GM19240 (cell line): ENCODE data around the gene TTC28.
"Not testable (repeated sequence)": the region's sequence is repeated elsewhere in the genome, so short reads cannot be mapped to it uniquely, and the experiment has no call there.

Experiments used
- DNase-seq: peaks from one replicate; pipeline ENCODE4 v3.0.0; 2011; ENCODE audit warnings: low spot score; ENCODE audit not compliant: insufficient read length

TTC28 gene

DNA sequence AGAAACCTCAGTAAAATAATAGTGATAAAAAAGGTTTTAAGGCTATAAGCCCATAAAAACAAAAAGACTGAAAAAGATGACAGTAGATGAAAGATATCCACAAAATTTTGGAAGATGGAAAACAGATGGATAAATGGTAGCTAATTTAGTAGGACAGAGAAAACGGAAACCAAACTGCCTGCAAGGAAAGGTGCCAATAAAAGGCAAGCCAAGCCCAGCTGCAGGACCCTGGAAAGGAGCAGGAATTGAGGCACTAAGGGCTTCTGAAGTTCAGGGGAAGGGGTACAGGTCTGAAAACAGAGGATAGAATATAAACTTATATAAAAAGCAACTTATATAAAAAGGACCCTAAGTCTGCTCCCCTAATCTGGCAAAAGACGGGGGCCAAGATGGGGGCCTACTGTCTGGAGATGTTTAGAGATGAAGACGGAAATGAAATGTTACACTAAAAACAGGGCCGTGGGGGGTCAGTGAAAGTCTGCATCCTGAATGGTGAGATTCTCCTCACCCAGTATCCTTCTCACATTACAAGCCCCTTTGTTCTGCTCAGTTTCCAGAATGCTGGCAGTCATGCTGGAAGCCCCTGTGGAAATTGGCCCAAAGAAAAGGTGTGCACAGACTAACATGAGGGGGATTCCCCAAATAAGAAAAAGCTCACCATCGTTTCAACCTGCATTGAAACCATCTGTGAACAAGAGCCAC lies 491.3 kb downstream of the TTC28 start:
- no peak for DNase-seq

DNA sequence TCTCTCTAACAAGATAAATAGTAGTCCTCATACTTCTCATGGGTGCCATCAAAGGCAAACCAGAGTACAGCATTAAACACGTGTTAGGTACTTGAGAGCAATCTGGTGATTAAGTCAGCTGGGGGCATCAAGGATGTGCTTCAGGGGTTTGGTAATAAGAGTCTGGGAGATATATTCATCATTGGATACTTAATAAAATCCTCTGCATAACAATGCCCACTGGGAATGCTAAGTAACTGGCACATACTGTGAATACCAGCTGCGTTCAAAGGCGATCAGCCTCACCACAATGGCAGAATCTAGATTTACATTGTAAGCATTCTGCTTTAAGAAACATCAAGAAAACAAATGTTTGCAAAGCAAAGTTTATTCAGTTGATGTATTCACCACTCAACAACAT lies 492.0 kb downstream of the TTC28 start:
- no peak for DNase-seq

DNA sequence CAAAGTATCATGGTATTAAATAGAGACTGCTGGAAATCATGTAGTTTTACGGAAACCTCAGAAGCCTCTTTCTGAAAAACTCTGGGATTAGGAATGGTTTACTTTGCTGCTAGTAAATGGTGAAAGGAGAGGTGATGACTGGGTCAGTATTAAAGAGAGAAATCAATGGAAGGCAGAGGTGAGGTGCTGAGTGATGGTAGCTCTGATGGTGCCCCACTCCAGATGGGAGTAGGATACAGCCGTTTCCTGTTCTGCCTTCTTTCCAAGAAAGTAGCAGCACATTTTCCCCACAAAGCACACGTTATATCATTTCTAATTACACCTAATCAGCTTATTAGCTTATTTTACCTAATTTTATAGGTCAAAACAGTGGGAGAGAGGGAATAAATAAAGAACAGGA lies 493.0 kb downstream of the TTC28 start:
- no peak for DNase-seq

DNA sequence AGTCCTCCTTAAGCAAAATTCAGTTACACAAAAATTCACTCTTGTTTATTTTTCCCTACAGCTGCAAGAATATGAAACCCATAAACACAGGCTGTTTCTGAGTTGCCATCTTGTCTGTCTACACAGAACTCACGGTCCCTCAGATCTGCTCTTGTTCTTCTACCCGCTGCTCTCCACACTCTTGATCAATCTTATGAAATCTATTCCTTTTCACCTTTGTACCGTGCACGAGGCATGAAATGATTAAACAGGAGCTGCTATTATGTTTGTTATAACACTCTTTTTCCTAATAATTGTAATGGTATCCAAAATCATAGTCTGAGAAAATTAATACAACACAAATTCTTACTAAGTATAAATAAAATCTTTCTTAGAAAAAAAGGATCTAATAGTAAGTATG lies 494.5 kb downstream of the TTC28 start:
- DNase-seq, result no peak

DNA sequence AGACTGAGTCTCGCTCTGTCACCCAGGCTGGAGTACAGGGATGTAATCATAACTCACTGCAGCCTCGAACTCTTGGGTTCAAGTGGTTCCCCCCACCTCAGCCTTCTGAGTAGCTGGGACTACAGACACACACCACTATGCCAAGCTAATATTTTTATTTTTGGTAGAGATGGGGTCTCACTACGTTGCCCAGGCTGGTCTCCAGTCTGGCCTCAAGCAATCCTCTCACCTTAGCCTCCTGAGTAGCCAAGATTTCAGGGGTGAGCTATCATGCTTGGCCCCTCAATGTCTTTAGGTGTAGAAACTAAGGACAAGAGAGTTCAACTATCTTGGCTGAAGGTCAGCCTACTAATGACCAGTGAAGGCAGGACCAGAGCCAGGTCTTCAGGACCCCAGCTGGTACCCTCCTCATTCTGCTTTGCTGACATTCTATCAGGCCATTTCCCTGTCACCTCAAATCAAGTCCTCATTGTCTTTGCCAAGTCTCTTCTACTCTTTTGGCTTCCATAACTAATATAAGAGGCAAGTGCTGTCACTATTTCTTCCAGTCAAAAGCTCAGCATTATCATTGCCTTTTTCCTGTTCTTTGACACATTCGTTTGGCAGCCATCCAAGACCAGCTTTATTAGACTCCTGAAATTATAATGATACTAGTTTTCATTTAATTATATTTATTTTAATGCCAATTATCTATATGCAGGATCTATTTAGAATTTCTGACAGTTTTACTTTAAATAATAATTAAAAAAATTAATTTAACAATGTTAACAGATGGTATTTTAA lies 496.4 kb downstream of the TTC28 start:
- DNase-seq, result no peak

DNA sequence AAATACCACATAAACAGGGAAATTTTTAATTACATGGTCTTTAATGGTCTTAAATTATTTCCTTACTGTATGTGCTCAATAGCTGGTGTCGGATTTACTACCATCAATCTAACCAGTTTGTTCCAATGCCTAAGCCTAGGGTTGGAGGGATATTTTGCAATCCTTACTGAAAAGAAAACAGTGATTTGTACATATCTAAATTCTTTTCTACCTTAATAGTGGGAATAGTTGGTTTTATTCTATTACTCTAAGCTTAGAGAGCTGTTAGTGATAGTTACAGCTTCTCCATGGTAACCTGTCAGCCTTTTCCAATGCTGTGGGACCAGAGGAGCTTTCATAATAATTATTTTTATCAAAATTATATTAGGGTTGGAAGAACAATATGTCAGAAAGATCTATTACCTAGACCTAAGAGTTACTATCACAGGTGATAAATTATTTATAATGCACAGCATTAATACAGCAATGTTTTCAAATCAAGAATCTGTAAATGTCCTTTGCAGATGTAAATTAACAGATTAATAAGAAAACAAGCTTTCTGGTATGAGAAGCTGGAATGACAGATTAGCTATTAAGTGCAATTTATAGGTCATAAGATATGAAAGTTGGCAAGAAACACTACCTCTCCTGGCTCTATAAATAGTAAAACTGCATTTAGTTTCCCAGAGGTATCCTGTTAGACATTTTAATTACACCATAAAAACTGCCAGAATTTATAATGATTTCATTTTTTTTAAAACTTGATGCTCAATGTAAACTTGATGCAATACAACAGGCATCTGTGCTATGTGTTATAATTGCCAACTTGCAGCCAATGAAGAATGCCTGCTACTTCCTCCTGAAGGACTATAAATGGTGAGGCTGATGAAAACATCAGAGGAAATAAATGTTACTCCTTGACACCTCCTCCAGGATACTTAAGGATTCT lies 498.6 kb downstream of the TTC28 start:
- no peak for DNase-seq

DNA sequence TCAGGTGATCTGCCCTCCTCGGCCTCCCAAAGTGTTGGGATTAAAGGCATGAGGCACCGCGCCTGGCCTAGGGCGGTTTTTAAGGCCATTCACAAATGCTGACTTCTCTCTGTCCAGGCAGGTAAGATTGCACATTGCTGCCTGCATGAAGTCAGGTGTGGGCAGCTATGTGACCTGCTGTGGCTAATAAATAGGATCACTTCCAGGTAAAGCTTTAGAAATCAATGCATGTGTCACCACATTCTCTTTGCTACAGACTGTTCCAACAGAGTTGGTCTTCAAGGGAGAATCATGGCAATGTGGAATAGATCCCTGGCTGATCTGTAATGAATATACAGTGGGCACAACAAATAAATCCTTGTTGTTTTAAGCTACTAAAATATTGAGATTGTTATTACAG lies 500.2 kb downstream of the TTC28 start:
- no peak for DNase-seq

DNA sequence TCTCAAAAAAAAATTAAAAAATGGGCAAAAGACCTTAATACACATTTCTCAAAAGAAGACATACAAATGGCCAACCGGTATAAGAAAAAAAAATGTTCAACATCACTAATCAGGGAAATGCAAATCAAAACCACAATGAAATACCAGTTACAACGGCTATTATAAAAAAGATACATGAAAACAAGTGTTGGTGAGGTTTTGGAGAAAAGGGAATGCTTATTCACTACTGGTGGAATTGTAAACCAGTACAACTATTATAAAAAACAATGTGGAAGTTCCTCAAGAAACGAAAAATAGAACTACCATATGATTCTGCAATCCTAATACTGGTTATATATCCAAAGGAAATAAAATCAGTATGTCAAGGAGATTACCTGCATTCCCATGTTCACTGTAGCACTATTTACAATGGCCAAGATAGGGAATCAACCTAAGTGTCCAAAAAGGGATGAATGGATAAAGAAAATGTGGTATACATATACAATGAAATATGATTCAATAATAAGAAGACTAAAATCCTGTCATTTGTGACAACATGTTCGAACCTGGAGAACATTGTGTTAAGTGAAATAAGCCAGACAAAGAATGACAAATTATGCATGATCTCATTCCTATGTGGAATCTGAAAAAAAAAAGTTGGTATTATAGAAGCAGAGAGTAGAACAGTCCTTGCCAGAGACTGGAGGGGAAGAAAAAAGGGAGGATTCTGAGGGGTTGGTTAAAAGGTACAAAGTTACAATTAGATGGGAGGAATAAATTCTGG lies 503.7 kb downstream of the TTC28 start:
- DNase-seq, result no peak

DNA sequence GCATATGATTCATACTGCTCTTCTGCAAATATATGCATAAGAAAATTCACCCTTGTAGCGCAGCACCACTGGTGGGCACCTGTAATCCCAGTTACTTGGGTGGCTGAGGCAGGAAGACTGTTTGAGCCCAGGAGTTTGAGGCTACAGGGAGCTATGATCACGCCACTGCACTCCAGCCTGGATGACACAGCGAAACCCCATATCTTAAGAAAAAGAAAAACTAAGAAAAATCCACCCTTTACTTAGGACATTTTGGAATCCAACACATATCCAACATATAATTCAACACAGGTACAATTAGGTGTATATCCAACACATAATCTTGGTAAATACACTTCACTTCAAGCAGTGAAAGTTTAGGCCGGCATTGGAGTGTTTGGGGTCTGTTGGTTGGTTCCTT lies 505.1 kb downstream of the TTC28 start:
- no peak for DNase-seq

DNA sequence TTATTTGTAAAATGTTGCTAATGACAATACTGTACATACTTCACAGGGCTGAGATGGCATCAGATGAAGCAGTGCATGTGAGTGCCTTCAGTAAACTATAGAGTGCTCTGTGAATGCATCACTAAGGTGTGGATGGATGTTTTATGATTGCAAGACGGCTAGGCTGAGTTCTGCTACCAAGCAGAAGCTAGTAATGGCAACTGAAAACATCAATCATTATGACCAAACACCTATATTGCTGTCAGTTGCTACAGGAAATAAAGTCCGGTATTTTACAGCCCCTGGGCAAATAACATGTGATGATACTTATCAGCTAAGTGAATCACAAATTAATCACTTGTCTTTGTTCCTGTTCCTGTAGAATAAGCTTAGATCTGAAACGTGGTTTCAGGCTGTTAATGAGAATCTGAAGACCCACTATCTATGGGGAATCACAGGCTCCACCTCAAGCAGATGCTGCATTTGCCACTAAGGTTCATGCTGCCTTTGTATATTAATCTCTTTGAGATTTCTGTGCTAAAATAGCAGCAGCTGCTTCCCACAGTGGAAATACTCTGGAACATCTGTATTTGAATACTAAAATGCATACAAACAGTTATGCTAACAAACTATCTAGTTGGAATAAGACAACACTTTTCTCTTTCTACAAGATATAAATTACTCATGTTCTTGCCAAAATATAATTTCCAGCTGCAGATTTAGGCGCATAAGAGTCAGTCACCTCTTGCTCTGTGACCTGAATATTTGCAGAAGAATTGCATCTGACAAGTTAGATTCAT lies 506.6 kb downstream of the TTC28 start:
- DNase-seq, result no peak

DNA sequence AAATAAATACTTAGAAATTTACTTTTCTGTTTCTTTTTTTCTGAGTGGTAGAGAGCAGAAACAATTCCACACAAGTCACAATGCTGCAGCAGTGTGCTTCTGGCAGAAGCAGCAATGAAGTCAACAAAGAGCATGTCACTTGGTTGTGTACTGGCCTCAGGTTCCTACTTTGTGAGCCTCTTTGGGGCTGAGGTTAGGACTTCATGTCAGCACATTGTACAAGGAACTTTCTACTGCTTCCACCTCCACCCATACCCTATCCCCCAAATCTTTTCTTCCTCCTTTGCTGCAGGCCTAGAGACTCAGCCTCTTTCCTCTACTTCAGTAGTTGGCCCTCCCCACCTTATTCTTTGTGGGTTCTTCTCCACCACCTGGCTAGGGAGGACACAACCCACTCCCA lies 507.9 kb downstream of the TTC28 start:
- DNase-seq, result no peak

DNA sequence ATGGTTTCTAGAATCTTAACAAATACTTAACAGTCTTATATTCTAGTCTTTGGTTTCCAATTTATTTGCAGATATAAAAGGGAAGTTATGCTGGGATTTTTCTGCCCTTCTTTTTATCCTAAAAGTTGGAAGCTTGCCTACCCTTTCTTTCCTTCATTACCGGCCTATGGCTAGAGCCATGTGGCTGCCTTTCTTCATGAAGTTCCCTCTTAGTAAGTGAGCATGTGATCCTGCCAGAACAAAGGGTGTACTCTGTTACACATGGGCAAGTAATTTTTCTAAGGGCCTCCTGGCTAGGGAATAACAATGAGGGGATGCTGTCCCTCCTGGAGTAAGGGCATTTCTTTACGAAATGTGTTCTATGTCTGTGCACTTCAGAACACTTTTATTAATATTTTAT lies 508.5 kb downstream of the TTC28 start:
- DNase-seq, result no peak

DNA sequence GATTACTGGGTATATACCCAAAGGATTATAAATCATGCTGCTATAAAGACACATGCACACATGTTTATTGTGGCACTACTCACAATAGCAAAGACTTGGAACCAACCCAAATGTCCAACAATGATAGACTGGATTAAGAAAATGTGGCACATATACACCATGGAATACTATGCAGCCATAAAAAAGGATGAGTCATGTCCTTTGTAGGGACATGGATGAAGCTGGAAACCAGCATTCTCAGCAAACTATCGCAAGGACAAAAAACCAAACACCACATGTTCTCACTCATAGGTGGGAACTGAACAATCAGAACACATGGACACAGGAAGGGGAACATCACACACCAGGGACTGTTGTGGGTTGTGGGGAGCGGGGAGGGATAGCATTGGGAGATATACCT lies 510.3 kb downstream of the TTC28 start:
- not testable (repeated sequence) for DNase-seq

DNA sequence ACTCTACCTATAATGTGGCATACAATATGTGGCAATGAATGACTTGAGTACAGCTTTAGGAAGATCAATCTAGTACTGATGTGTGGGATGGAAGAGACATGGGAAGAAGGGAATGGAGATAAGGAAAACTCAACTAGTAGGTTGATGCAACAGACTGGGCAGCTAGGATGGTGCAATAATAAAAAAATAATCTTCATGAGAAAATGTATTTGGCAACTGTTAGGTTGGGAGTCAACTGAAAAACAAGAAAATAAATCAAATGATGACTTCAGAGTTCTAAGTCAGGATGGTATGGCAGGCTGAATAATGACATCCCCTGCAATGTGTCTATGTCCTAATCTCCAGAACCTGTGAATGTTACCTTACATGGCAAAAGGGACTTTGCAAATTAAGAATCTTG lies 523.8 kb downstream of the TTC28 start:
- DNase-seq, result no peak

DNA sequence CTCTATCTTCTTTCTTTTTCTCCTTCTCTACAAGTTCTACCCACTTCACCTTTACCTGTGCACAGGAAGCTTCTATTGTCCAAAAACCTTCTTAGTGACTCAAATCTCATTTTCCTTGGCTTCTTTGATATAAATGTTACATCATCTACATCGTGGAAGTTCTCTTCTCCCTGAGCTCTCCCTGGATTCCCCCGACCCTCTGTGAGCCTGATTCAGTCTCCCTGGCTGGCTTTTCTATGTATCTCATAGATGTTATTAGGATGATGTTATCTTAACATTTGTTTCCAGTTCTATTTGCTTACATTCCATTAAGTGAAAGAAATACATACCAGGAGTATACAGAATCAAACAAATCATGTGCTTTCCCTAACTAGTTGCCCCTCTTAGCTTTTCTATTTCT lies 524.8 kb downstream of the TTC28 start:
- DNase-seq, result no peak

DNA sequence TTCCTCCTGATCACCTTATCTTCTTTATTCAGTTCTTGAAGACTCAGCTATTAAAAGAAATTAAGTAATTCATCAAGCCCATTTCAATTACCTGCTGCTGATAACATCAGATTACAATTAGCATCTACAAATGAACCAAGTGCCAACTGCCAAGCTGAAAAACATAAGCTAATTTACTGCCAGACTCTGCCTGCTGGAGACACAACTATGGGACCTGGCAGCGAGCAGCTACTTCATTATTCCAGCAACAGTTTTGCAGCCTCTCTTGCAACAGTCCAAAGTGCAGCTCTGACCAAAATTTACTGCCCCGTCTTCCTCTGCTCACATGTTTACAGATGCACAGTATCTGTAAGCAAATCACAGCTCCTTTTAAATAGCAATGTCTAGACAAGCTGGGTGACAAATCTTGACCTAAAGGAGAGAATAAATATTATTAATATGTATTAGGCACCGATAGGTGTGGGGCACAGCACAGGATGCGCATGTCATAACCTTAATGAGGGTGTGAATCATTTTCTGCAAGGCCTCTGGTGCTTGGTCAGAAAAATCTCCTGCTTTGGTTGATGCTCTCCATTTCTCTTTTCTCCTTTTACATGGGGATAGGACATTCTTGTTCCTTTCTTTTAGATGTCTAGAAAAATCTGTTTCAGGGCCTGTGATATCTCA lies 528.4 kb downstream of the TTC28 start:
- DNase-seq, result no peak

DNA sequence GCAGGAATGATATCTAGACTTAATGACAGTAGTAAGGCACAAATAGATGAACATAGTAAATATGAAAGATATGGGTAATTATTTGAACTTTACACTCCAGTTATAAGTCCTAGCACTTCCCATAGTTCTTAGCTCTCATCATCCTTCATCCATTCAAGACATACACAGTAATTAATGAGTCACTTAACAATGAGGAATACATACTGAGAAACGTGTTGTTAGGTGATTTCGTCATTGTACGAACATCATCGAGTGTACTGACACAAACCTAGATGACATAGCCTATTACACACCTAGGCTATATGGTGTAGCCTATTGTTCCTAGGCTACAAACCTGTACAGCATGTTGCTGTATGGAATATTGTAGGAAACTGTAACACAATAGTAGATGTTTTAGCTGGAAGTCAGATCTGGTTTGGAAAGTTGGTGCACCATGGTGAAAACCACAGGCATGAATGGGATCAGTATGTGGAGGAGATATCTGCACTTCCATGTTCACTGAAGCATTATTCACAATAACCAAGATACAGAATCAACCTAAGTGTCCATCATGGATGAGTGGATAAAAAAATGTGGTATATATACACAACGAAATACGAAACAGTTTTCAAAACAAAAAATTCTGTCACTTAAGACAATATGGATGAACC lies 530.7 kb downstream of the TTC28 start:
- no peak for DNase-seq

DNA sequence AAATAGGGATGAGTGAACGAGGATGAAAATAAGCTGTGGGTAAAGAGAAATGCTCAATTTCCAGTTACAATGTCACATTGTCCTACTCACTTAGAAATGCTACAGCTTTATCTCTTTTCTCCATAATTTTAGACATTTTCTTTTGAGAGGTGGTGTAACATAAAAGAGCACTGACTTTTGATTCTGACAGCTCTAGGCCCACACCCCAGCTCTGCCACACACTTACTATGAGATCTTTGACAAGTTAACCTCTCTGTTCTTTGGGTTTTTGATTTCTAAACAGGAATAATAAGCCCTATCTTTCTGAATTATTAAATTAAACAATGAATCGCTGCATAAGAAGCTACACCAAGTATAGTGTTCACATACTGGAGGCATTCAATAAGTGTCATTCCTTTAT lies 532.2 kb downstream of the TTC28 start:
- no peak for DNase-seq
